HG02981 (cell line): ENCODE results near the gene IL1RAP.

Source experiments
- ATAC-seq: cut with Tn5 transposase; IDR thresholded peaks from one replicate; pipeline ENCODE4 v1.9.1; 2021; ENCODE audit warnings: mild to moderate bottlenecking, moderate library complexity; ENCODE audit not compliant: unreplicated experiment

Gene IL1RAP

GRCh38 chr3:190575437-190576185, 61.7 kb downstream of the IL1RAP start:
- no peak for ATAC-seq

GRCh38 chr3:190577225-190577624, 63.3 kb downstream of the IL1RAP start:
- ATAC-seq, result no peak

- no peak for ATAC-seq
Observed at GRCh38 chr3:190579514-190580137, 65.7 kb downstream of the IL1RAP start.

- no peak for ATAC-seq
Observed at GRCh38 chr3:190580417-190580816, 66.5 kb downstream of the IL1RAP start.

GRCh38 chr3:190581041-190581541, 67.2 kb downstream of the IL1RAP start:
- no peak for ATAC-seq

- no peak for ATAC-seq
Observed at GRCh38 chr3:190582667-190583066, 68.8 kb downstream of the IL1RAP start.

- ATAC-seq, result peak; percentile 37
Observed at GRCh38 chr3:190585805-190586630, 72.1 kb downstream of the IL1RAP start.

GRCh38 chr3:190586631-190587011, 72.7 kb downstream of the IL1RAP start:
- peak; percentile 95 for ATAC-seq

GRCh38 chr3:190588570-190588969, 74.7 kb downstream of the IL1RAP start:
- ATAC-seq, result no peak

- no peak for ATAC-seq
Observed at GRCh38 chr3:190589326-190589725, 75.4 kb downstream of the IL1RAP start.

- no peak for ATAC-seq
Observed at GRCh38 chr3:190591080-190591479, 77.2 kb downstream of the IL1RAP start.

- ATAC-seq, result no peak
Observed at GRCh38 chr3:190593075-190593474, 79.2 kb downstream of the IL1RAP start.

- no peak for ATAC-seq
Observed at GRCh38 chr3:190594171-190594570, 80.3 kb downstream of the IL1RAP start.

- no peak for ATAC-seq
Observed at GRCh38 chr3:190595179-190595795, 81.4 kb downstream of the IL1RAP start.

GRCh38 chr3:190595807-190596206, 81.9 kb downstream of the IL1RAP start:
- ATAC-seq, result no peak

- no peak for ATAC-seq
Observed at GRCh38 chr3:190596349-190597285, 82.7 kb downstream of the IL1RAP start.

GRCh38 chr3:190597291-190597690, 83.4 kb downstream of the IL1RAP start:
- ATAC-seq, result no peak

GRCh38 chr3:190601622-190602021, 87.7 kb downstream of the IL1RAP start:
- ATAC-seq, result no peak

GRCh38 chr3:190605385-190605784, 91.5 kb downstream of the IL1RAP start:
- ATAC-seq, result no peak

- no peak for ATAC-seq
Observed at GRCh38 chr3:190606596-190606995, 92.7 kb downstream of the IL1RAP start.
